ENCODE data around the gene VIT.

DNA sequence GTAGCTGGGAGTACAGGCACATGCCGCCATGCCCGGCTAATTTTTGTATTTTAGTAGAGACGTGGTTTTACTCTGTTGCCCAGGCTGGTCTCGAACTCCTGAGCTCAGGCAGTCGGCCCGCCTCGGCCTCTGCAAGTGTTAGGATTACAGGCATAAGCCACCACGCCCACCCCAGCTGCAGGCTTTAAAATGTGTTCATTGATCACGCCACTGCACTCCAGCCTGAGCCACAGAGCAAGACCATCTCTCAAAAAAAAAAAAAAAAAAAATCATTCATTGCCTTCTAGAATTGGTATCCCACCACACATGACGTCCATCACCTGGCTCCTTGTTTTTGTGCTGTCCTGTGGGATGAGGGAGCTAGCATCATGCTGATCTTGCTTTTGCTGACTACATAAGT lies 127.4 kb downstream of the VIT start:
- TF ChIP-seq POLR2A (IDR thresholded peaks at IDR 0.05; ENCODE audit: low read depth, low read length), result no peak
- TF ChIP-seq TAF1 (IDR thresholded peaks at IDR 0.05; ENCODE audit: low read depth, low read length), result no peak
- TF ChIP-seq POLR2AphosphoS5 (IDR thresholded peaks at IDR 0.05; ENCODE audit: low read depth, low read length), result no peak
- no peak for TF ChIP-seq POU2F2 (IDR thresholded peaks at IDR 0.05; ENCODE audit: low read depth, low read length)
- no peak for TF ChIP-seq SPI1 (IDR thresholded peaks at IDR 0.05; ENCODE audit: low read depth, low read length)

Measured in GM12891 (cell line).